Liver (tissue), 3 donors: Measurements from ENCODE around the gene JDP2.

Source experiments
- CTCF ChIP-seq: fragments of 150-350 bp; IDR thresholded peaks from 2 replicates; pipeline ENCODE4 v1.5.1; 2017; ENCODE audit warnings: improper control_type of control experiment, low read depth, low read length; ENCODE audit not compliant: missing input control
- REST ChIP-seq: IDR thresholded peaks from 2 replicates; pipeline ENCODE4 v1.6.1; 2016; ENCODE audit warnings: antibody characterized with exemption, mild to moderate bottlenecking
- TAF1 ChIP-seq: conservative IDR thresholded peaks from 2 replicates; pipeline ENCODE4 v1.6.1; 2016; ENCODE audit warnings: antibody characterized with exemption, mild to moderate bottlenecking
- donor health status: healthy.
- donor health status: healthy.

- no peak for TF ChIP-seq CTCF
- TF ChIP-seq REST: no peak
- no peak for TF ChIP-seq TAF1
Measured at GRCh38 chr14:75521415-75522199, 93.8 kb downstream of the JDP2 start.
